K562 (cell line): Measurements from ENCODE around the gene NKG7. TPM values are rescaled to one million over a fixed set of nuclear protein-coding genes. Genes with fewer than 3 reads are reported as not detected.

Source experiments
- CBFA2T2 ChIP-seq: fragments of 450-650 bp; conservative IDR thresholded peaks from 2 replicates; pipeline ENCODE4 v1.6.1; 2017; ENCODE audit warnings: mild to moderate bottlenecking
- CCNT2 ChIP-seq: IDR thresholded peaks from 2 replicates; pipeline ENCODE4 v1.6.1; 2011; ENCODE audit warnings: borderline replicate concordance, low read depth, mild to moderate bottlenecking, moderate library complexity, mixed read lengths, low read length; ENCODE audit not compliant: insufficient read length; ENCODE audit errors: extremely low read depth
- ELF1 ChIP-seq: fragments of 200-800 bp; sonication (Bioruptor generic); IDR thresholded peaks from 2 replicates; pipeline ENCODE4 v1.6.1; 2016; ENCODE audit warnings: missing genetic modification characterization, missing compliant biosample characterization
- ESRRB ChIP-seq: fragments of 250-450 bp; sonication (Bioruptor Pico); IDR thresholded peaks from 2 replicates; pipeline ENCODE4 v1.5.0; 2020; ENCODE audit warnings: mild to moderate bottlenecking, moderate library complexity, borderline replicate concordance
- PML ChIP-seq: IDR thresholded peaks from 2 replicates; pipeline ENCODE4 v1.6.1; 2012; ENCODE audit warnings: low read length, inconsistent platforms
- RBBP5 ChIP-seq: fragments of 200-600 bp; sonication (generic); IDR thresholded peaks from 2 replicates; pipeline ENCODE4 v1.6.1; 2012; ENCODE audit warnings: borderline replicate concordance, mild to moderate bottlenecking, low read length, control low read depth, inconsistent platforms; ENCODE audit not compliant: insufficient read depth, poor library complexity, severe bottlenecking
- SAFB ChIP-seq: fragments of 200-400 bp; formaldehyde crosslinking; IDR thresholded peaks from 2 replicates; pipeline ENCODE4 v1.6.1; 2017; ENCODE audit warnings: low read depth, low read length, borderline replicate concordance
- SRF ChIP-seq, 2 experiments: fragments of 250-450, 450-650 bp in 1 of 2; sonication (Bioruptor Pico) in 1 of 2; sonication (generic) in 1 of 2; formaldehyde crosslinking; IDR thresholded peaks; 2 replicates each; pipeline versions ENCODE4 v1.5.0 to v1.5.1; 2020 to 2022; ENCODE audit warnings: mild to moderate bottlenecking in 1 of 2, missing genetic modification reagents in 1 of 2
- TAF1 ChIP-seq: IDR thresholded peaks from 2 replicates; pipeline ENCODE4 v1.6.1; 2011; ENCODE audit warnings: mild to moderate bottlenecking, low read length, moderate library complexity; ENCODE audit not compliant: insufficient read depth, control insufficient read depth, severe bottlenecking; ENCODE audit errors: extremely low read depth
- YY1 ChIP-seq, 3 experiments: IDR thresholded peaks; 2 replicates each; pipeline ENCODE4 v1.6.1; 2011; ENCODE audit warnings: low read length in 2 of 3, mild to moderate bottlenecking in 2 of 3, moderate library complexity in 2 of 3, borderline replicate concordance in 1 of 3, control low read depth in 1 of 3, low read depth in 1 of 3; ENCODE audit not compliant: insufficient read depth in 3 of 3, insufficient replicate concordance in 2 of 3, control insufficient read depth in 1 of 3, insufficient read length in 1 of 3; ENCODE audit errors: extremely low read depth in 1 of 3
- ZFPM2 ChIP-seq: fragments of 250-450 bp; sonication (Bioruptor Pico); IDR thresholded peaks from 2 replicates; pipeline ENCODE4 v1.5.1; 2022; ENCODE audit warnings: mild to moderate bottlenecking
- ZKSCAN8 ChIP-seq: fragments of 200-800 bp; sonication (Bioruptor generic); IDR thresholded peaks from 2 replicates; pipeline ENCODE4 v1.6.1; 2016; ENCODE audit warnings: missing genetic modification characterization, missing compliant biosample characterization
- ZNF668 ChIP-seq: fragments of 250-450 bp; sonication (Bioruptor Pico); IDR thresholded peaks from 2 replicates; pipeline ENCODE4 v1.8.0; 2022; ENCODE audit warnings: mild to moderate bottlenecking, inconsistent platforms
- polyA plus RNA-seq, 8 experiments: library from polyadenylated mRNA; depleted of rRNA in 4 of 8; stranded (reverse) in 5 of 8; unstranded in 3 of 8; fragments of >200 nt; fragmentation: Nextera tagmentation in 2 of 8; fragmentation: Illumina TruSeq in 1 of 8; extraction: Ambion mirVana in 2 of 8; extraction: Trizol in 1 of 8; gene quantifications; 2 replicates each; pipeline versions ENCODE4 v1.2.1 to v1.2.3, GENCODE V29; 2011 to 2014; ENCODE audit warnings: inconsistent platforms in 1 of 8, missing spikeins in 1 of 8
- total RNA-seq, 7 experiments: library from RNA; depleted of rRNA in 6 of 7; stranded (reverse); fragments of >200 nt in 6 of 7; fragmentation: Illumina TruSeq in 2 of 7; extraction: Trizol in 2 of 7; gene quantifications; 2 replicates each; pipeline versions ENCODE4 v1.2.1 to v1.2.3, GENCODE V29; 2011 to 2021; ENCODE audit warnings: low replicate concordance in 1 of 7
- TF ChIP-seq, protein P1 (sequence below): sonication (generic); formaldehyde crosslinking; IDR thresholded peaks from 2 replicates; pipeline ENCODE4 v1.8.1; 2023; ENCODE audit warnings: mild to moderate bottlenecking, missing genetic modification reagents, moderate library complexity
- TF ChIP-seq, protein P2 (sequence below): fragments of 250-450 bp; sonication (Bioruptor Pico); IDR thresholded peaks from 2 replicates; pipeline ENCODE4 v1.4.0; 2020; ENCODE audit warnings: borderline replicate concordance
- TF ChIP-seq, protein P3 (sequence below): fragments of 450-650 bp; IDR thresholded peaks from 2 replicates; pipeline ENCODE4 v1.6.1; 2016
- TF ChIP-seq, protein P4 (sequence below), 2 experiments: fragments of 450-650 bp; IDR thresholded peaks; 2 replicates each; pipeline ENCODE4 v1.6.1; 2018; ENCODE audit warnings: mild to moderate bottlenecking in 2 of 2, low read depth in 1 of 2; ENCODE audit not compliant: partially characterized antibody in 2 of 2

The NKG7 gene
- total and polyA plus RNA-seq, 9 of the 15 experiments (the other 6 are each of a cell fraction or from before 2014, with no cell fraction given), result 0.30 to 0.70 (median 0.51) TPM; not detected in 2

DNA sequence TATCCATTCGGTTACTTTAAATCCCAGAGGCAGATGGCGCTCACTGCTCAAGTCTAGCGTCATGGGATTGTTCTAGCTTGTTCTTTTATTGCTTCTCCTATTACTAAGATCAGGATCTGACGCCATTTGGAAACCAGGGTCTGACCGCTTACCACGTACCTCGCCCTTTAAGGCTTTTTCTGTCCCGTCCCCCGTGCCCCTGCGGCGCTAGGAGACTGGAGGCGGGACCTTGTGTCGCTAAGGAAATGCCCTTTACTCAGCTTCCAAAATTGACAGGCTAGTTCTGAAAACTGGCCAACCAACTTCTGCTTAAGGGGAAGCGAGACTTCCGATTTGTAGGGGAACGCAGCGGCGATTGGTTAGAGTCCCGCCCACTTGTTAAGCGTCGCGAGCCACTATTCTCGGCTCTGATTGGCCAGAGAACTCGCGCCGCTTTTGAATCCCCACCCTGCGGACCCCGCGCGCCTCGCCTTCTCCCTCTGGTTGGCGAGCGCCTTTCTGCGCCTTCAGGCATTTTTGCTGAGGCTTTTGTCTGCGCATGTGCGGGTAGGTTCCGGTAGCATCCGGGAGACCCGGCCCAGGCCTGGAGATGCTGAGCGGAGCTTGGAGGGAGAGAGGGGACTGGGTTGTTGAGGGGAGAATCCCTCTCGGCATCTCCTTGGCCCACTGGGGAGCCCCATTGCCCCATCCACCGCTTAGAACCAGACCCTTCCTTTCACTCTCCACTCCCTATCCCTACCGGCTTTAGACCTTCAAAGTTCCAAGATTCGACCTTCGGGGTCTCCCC, 21.8 kb upstream of the NKG7 start (continued):
- no peak for TF ChIP-seq CCNT2
- no peak for TF ChIP-seq ZFPM2 (CRISPR knock-in tag)
- TF ChIP-seq RBBP5, result peak; percentile 14
- TF ChIP-seq SRF (CRISPR knock-in tag; IDR thresholded peaks at IDR 0.05), result peak in 1 of 2 experiments; percentile 79; a peak in 1 of 4 replicates
- TF ChIP-seq ZNF668 (CRISPR knock-in tag), result no peak
- peak; percentile 12; the same call in 1 of the 2 replicates for TF ChIP-seq PML
- TF ChIP-seq ESRRB, result no peak
- no peak for TF ChIP-seq SAFB
- TF ChIP-seq, protein P1, sequence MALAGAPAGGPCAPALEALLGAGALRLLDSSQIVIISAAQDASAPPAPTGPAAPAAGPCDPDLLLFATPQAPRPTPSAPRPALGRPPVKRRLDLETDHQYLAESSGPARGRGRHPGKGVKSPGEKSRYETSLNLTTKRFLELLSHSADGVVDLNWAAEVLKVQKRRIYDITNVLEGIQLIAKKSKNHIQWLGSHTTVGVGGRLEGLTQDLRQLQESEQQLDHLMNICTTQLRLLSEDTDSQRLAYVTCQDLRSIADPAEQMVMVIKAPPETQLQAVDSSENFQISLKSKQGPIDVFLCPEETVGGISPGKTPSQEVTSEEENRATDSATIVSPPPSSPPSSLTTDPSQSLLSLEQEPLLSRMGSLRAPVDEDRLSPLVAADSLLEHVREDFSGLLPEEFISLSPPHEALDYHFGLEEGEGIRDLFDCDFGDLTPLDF, result peak; percentile 96
- TF ChIP-seq YY1 (IDR thresholded peaks at IDR 0.05; ENCODE audit: borderline replicate concordance in 1 of 3, control insufficient read depth in 1 of 3, extremely low read depth in 1 of 3, insufficient read depth in 3 of 3, insufficient read length in 1 of 3, insufficient replicate concordance in 2 of 3, low read depth in 1 of 3, low read length in 2 of 3), result peak in 1 of 3 experiments; percentile 65
- no peak for TF ChIP-seq CBFA2T2
- TF ChIP-seq, protein P2, sequence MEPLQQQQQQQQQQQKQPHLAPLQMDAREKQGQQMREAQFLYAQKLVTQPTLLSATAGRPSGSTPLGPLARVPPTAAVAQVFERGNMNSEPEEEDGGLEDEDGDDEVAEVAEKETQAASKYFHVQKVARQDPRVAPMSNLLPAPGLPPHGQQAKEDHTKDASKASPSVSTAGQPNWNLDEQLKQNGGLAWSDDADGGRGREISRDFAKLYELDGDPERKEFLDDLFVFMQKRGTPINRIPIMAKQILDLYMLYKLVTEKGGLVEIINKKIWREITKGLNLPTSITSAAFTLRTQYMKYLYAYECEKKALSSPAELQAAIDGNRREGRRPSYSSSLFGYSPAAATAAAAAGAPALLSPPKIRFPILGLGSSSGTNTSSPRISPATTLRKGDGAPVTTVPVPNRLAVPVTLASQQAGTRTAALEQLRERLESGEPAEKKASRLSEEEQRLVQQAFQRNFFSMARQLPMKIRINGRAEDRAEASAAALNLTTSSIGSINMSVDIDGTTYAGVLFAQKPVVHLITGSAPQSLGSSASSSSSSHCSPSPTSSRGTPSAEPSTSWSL (CRISPR knock-in tag), result no peak
- TF ChIP-seq, protein P3, sequence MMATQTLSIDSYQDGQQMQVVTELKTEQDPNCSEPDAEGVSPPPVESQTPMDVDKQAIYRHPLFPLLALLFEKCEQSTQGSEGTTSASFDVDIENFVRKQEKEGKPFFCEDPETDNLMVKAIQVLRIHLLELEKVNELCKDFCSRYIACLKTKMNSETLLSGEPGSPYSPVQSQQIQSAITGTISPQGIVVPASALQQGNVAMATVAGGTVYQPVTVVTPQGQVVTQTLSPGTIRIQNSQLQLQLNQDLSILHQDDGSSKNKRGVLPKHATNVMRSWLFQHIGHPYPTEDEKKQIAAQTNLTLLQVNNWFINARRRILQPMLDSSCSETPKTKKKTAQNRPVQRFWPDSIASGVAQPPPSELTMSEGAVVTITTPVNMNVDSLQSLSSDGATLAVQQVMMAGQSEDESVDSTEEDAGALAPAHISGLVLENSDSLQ, result peak; percentile 99
- TF ChIP-seq TAF1, result peak; percentile 82
- TF ChIP-seq ELF1 (tag), result peak; percentile 93
- TF ChIP-seq ZKSCAN8 (CRISPR knock-in tag), result no peak
- TF ChIP-seq, protein P4, sequence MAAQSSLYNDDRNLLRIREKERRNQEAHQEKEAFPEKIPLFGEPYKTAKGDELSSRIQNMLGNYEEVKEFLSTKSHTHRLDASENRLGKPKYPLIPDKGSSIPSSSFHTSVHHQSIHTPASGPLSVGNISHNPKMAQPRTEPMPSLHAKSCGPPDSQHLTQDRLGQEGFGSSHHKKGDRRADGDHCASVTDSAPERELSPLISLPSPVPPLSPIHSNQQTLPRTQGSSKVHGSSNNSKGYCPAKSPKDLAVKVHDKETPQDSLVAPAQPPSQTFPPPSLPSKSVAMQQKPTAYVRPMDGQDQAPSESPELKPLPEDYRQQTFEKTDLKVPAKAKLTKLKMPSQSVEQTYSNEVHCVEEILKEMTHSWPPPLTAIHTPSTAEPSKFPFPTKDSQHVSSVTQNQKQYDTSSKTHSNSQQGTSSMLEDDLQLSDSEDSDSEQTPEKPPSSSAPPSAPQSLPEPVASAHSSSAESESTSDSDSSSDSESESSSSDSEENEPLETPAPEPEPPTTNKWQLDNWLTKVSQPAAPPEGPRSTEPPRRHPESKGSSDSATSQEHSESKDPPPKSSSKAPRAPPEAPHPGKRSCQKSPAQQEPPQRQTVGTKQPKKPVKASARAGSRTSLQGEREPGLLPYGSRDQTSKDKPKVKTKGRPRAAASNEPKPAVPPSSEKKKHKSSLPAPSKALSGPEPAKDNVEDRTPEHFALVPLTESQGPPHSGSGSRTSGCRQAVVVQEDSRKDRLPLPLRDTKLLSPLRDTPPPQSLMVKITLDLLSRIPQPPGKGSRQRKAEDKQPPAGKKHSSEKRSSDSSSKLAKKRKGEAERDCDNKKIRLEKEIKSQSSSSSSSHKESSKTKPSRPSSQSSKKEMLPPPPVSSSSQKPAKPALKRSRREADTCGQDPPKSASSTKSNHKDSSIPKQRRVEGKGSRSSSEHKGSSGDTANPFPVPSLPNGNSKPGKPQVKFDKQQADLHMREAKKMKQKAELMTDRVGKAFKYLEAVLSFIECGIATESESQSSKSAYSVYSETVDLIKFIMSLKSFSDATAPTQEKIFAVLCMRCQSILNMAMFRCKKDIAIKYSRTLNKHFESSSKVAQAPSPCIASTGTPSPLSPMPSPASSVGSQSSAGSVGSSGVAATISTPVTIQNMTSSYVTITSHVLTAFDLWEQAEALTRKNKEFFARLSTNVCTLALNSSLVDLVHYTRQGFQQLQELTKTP (IDR thresholded peaks at IDR 0.05; ENCODE audit: low read depth in 1 of 2, partially characterized antibody in 2 of 2), result no peak
